GM21786 (cell line): ENCODE data around the gene HARBI1.

ENCODE experiments used
- ATAC-seq: cut with Tn5 transposase; IDR thresholded peaks from one replicate; pipeline ENCODE4 v1.9.1; 2021; ENCODE audit not compliant: unreplicated experiment

HARBI1 gene

DNA sequence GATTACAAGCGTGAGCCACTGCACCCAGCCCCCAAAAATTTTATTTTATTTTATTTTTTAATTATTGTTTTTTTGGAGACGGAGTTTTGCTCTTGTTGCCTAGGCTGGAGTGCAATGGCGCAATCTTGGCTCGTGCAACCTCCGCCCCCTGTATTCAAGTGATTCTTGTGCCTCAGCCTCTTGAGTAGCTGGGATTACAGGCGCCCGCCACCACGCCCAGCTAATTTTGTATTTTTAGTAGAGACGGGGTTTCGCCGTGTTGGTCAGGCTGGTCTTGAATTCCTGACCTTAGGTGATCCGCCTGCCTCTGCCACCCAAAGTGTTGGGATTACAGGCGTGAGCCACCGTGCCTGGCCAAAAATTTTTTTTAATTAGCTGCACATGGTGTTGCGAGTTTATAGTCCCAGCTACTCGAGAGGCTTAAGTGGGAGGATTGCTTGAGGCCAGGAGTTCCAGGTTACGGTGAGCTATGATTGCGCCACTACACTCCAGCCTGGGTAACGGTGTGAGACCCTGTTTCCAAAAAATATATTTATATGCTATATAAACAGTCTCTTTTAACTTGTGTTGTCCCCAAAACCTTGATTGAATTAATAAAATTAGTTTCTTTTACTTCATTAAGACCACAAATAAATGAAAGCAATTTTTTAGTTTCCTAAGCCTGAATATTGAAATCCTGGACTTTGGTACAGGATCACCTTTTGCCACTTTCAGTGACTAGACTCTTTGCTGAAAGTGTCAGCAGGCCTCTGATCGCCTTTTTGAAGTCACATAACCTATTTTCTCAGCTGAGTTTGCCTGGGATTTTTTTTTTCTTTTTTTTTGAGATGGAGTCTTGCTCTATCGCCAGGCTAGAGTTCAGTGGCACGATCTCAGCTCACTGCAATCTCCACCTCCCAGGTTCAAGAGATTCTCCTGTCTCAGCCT lies 16.5 kb upstream of the HARBI1 start:
- no peak for ATAC-seq

DNA sequence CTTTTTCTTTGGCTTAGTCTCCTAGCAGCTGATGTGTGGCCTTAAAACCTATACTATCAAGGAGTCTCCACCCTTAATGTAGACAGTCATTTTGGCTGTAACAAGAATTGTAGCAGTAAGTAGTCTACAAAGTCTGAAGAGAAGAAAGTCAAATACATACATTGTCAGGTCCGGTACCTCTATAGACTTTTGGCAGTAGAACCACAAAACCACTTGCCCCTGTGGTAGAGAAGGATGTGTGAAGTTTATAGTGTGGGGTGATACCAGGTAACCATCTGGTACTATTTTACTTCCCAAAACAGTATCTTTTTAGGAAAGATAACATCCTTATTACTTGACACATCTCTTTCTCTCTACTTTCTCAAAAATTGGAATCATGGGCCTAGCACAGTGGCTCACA lies 15.5 kb upstream of the HARBI1 start:
- ATAC-seq: no peak

GRCh38 chr11:46631676-46632075 lies 14.6 kb upstream of the HARBI1 start:
- ATAC-seq: no peak

- no peak for ATAC-seq
Observed at GRCh38 chr11:46630237-46630636, 13.2 kb upstream of the HARBI1 start.

DNA sequence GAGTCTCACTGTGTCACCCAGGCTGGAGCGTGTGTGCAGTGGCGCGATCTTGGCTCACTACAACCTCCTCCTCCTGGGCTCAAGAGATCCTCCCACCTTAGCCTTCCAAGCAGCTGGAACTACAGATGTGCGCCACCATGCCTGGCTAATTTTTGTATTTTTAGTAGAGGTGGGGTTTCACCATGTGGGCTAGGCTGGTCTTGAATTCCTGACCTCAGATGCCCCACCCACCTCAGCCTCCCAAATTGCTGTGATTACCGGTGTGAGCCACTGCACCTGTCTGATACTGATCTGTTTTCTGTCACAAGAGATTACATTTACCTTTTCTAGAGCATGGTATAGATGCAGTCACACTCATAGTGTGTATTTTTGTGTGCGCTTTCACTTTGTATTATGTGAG lies 11.9 kb upstream of the HARBI1 start:
- ATAC-seq: no peak

DNA sequence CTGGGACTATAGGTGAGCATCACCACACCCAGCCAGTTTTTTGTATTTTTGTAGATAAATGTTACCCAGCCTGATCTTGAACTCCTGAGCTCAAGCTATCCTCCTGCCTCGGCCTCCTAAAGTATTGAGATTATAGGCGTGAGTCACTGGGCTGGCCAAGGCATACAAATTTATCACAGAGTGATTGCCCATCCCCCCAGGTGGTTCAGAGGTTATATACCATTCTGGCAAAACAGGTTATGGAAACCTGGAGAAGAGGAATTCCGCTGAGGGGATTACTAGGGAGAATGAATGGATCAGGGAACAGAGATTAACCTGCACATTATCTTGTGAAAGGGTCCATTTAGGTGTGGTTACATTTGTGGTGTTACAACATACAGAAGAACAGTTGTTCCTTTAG lies 8.4 kb upstream of the HARBI1 start:
- no peak for ATAC-seq

GRCh38 chr11:46618837-46619236 lies 1.8 kb upstream of the HARBI1 start:
- no peak for ATAC-seq

DNA sequence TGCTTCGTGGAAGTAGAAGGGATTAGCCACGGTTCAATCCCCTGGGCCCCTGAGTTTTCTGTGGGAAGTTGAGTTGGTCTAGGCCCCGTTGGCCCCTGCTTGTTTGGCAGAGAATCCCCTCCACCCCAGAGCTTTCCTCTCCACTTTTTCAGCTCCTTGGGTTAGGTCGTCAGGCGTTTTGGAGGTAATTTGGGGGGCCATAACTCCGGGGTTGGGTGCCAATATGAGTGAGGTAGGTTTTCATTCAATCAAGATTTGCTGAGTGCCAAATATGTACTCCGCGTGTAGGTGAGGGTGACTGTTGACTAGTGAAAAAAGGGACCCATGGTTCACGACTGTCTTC lies 916 bp upstream of the HARBI1 start:
- no peak for ATAC-seq

DNA sequence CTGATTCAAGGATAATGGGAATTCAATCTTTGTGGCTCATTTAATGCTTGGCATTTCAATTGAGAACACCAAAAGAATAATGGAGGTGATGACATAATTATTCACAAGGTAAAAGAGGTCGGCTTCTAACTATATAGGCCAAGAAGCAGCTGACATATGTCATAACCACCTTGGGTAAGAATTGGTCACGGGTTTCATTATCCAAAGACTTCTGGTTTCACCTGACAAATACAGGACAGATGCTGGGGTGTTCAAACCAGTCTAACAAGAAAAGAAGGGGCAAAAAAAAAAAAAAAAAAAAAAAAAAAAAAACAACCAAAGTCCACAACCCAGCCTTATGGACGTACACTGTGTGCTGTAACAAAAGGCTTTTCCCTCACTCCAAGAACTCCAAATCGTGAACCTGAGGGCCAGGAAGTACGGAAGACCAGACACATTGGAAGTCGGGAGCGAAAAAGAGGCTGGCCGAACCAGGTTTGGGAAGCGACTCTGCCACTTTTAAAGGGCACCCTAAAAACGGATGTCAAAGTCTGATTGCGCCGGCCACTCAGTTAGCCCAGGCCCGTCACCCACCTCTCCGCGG lies 385 bp downstream of the HARBI1 start:
- ATAC-seq: no peak

GRCh38 chr11:46615756-46616155 lies 1.3 kb downstream of the HARBI1 start:
- ATAC-seq: no peak

DNA sequence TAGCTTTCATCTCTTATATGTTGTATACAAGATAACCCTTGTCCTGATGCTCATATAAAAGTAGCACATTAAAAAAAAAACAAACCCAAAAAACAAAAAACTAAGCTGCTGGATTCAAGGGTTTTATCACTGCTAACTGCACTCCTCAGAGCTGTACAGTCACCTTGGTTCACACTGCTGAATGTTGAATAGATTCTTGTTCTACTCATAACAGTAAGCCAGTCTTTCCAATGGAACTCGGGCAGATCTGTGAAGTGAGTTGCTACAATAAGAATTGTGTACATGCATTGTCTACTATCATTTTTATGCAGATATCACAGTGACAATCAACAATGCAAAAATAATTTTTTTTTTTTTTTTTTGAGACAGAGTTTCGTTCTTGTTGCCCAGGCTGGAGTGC lies 4.7 kb downstream of the HARBI1 start:
- no peak for ATAC-seq

DNA sequence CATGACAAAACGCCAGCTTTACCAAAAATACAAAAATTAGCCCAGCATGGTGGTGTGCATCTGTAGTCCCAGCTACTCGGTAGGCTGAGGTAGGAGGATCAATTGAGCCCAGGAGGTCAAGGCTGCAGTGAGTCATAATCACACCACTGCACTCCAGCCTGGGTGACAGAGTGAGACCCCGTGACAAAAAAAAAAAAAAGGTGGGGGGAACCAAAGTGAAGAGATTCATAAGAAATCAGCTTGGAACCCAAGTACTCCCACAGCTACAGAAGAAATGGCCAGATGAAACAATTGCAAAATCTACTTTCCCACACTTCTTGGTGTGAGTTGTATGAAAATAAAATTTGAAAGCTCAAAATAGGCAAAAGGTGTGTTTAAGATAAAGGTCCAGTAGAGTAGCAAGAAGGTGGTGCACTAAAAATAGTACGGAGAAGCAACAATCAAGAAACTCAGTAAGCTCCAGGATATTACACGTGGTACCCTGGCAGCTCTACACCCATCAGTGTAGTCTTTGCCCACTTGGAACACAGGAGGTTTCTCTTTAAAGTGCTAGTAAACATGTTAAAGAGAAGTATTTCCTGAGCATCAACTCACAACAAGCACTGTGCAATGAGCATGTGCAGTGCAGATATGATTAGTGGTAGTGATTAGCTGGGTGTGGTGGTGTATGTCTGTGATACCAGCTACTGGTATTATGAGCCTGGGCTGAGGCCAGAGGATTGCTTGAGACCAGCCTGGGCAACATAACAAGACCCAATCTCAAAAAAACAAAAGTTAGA lies 5.3 kb downstream of the HARBI1 start:
- ATAC-seq: no peak

DNA sequence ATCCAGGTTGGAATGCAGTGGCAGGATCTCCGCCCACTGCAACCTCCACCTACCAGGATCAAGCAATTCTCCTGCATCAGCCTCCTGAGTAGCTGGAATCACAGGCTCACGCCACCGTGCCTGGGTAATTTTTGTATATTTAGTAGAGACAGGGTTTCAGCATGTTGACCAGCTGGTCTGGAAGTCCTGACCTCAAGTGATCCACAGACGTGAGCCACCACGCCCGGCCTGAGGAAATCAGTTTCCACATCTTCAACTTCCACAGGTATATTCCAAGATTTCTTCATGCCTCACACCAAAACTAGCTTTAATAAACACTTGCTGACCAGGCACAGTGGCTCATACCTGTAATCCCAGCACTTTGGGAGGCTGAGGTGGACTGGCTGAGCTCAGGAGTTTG lies 7.6 kb downstream of the HARBI1 start:
- no peak for ATAC-seq

DNA sequence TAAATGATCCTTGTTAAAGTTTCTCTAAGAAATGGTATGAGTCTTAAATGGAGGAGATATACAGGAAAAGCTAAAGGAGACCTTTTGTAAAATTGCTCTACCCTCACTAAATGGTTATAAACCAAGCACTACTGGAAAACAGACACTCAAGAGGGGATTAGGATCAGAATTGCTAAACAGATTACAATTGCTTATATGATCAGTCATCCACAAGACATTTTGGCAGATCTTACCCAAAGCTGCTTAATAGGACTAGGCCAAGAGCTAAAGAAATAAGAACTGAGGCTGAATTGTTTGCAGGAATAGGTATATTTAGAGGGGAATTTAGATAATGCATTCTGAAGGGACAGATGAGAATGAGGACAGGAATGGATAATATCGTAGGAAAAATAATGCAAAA lies 9.5 kb downstream of the HARBI1 start:
- no peak for ATAC-seq

- ATAC-seq: no peak
Observed at GRCh38 chr11:46604796-46605195, 12.2 kb downstream of the HARBI1 start.

DNA sequence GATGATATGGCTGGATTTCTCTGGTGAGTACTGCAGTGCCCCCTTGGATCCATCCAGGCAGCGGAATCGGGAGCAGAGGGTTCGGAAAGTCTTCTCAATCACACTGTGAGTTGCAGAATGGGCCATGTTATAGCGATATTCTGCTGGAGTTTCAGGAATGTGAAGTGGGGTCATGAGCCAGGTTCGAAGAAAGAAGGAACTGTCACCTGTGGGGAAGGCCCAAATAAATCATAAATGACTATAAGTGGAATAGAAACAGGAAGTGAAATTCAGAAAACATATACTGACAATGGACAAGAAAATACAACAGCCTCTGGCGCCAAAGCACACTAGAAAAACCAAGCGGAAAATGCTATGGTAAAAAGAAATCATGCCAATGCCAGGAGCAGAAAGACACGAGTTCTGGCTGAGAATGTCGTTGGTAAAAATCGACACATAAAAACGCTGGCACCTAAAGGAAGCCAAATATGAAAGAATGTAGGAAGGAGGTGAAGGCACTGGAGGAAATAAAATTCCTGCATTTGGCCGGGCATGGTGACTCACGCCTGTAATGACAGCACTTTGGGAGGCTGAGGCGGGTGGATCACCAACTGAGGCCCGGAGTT lies 13.2 kb downstream of the HARBI1 start:
- ATAC-seq: no peak

GRCh38 chr11:46601129-46601528 lies 15.9 kb downstream of the HARBI1 start:
- no peak for ATAC-seq

- no peak for ATAC-seq
Observed at GRCh38 chr11:46600194-46600960, 16.6 kb downstream of the HARBI1 start.

GRCh38 chr11:46599340-46600193 lies 17.5 kb downstream of the HARBI1 start:
- ATAC-seq: no peak
